Measurements from ENCODE around the gene GPR22. TPM values are rescaled to one million over a fixed set of nuclear protein-coding genes. Genes with fewer than 3 reads are reported as not detected.

Gene GPR22
- total RNA-seq (2022; extraction: Qiagen RNA extraction; ENCODE audit: low read depth): not detected in 5 replicates

DNA sequence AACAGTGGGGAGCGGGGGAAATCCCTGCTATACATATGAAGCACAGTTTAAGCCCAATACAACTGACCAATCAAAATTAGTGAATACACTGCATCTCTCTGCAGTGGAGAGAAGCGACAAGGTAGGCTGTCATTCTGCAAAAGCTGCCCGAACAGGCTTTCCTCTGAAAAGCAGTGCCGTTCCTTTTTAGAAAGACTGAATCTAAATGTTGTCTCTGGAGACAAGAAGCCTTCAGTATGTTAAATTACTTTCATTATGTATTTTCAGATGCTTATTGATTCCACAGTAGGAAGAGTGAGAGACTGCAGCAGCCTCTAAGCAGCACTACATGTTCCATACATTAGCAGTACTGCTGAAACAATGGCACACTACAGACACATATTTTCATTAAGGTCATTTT lies at the start of gene GPR22:
GPR22 (plus strand) TSS at position 129 of the 400 bp plus-strand sequence. CDS start 4,004 bp downstream, outside the sequence.

Other genes starting within 250 kb of the GPR22 start
- 9.5 to 13.2 TPM (median 11.0 TPM) in 5 replicates for gene COG5, start 93.9 kb downstream of the GPR22 start, total RNA-seq (2022; extraction: Qiagen RNA extraction; ENCODE audit: low read depth)
- gene DUS4L, start 93.9 kb downstream of the GPR22 start, total RNA-seq (2022; extraction: Qiagen RNA extraction; ENCODE audit: low read depth): 6.6 to 10.8 TPM (median 10.4 TPM) in 5 replicates
- 25.2 to 55.7 TPM (median 39.8 TPM) in 5 replicates for gene BCAP29, start 110.2 kb downstream of the GPR22 start, total RNA-seq (2022; extraction: Qiagen RNA extraction; ENCODE audit: low read depth)
- gene SLC26A4, start 190.8 kb downstream of the GPR22 start, total RNA-seq (2022; extraction: Qiagen RNA extraction; ENCODE audit: low read depth): 0.11 to 0.23 TPM in 2 of 5 replicates, not detected in the others